ENCODE results near the gene LPA.
A peak's percentile ranks its signal among the peaks of the same experiment; 100 is the strongest.

LPA gene

GRCh38 chr6:160668589-160668988 is 4.5 kb upstream of the LPA start:
- POLR2A ChIA-PET: no interaction called here
- CTCF ChIA-PET: no interaction called here
- no peak for TF ChIP-seq CTCF (IDR thresholded peaks at IDR 0.05; ENCODE audit: control extremely low read depth, extremely low read depth, low read depth, missing control alignments)
- no peak for DNase-seq (ENCODE audit: extremely low spot score)

- ChIA-PET POLR2A (no interaction called here), CTCF (interaction anchor here (1.2 to 2.1 kb wide), 5 partner anchors 9 to 148 kb away, joined by 4 to 6 read pairs (median 5); no protein-coding TSS in a partner anchor)
- peak; percentile 56 for DNase-seq (ENCODE audit: extremely low spot score)
- TF ChIP-seq CTCF (IDR thresholded peaks at IDR 0.05; ENCODE audit: control extremely low read depth, extremely low read depth, low read depth, missing control alignments): peak; percentile 69
These were observed 3.8 kb upstream of the LPA start for GRCh38 chr6:160667639-160668481.

GRCh38 chr6:160662842-160663241 is 1.2 kb downstream of the LPA start:
- TF ChIP-seq CTCF (IDR thresholded peaks at IDR 0.05; ENCODE audit: control extremely low read depth, extremely low read depth, low read depth, missing control alignments): no peak
- POLR2A ChIA-PET: no interaction called here
- no peak for DNase-seq (ENCODE audit: extremely low spot score)
- CTCF ChIA-PET: no interaction called here

GRCh38 chr6:160662429-160662828 is 1.6 kb downstream of the LPA start:
- no peak for TF ChIP-seq CTCF (IDR thresholded peaks at IDR 0.05; ENCODE audit: control extremely low read depth, extremely low read depth, low read depth, missing control alignments)
- ChIA-PET POLR2A (no interaction called here), CTCF (no interaction called here)
- no peak for DNase-seq (ENCODE audit: extremely low spot score)

- no peak for TF ChIP-seq CTCF (IDR thresholded peaks at IDR 0.05; ENCODE audit: control extremely low read depth, extremely low read depth, low read depth, missing control alignments)
- POLR2A ChIA-PET: no interaction called here
- no peak for DNase-seq (ENCODE audit: extremely low spot score)
- CTCF ChIA-PET: no interaction called here
These were observed 2.9 kb downstream of the LPA start for GRCh38 chr6:160661216-160661615.

- POLR2A ChIA-PET: no interaction called here
These were observed 4.5 kb downstream of the LPA start for GRCh38 chr6:160659562-160659961.

More at GRCh38 chr6:160659562-160659961, 4.5 kb downstream of the LPA start:
- DNase-seq (ENCODE audit: extremely low spot score): no peak
- no peak for TF ChIP-seq CTCF (IDR thresholded peaks at IDR 0.05; ENCODE audit: control extremely low read depth, extremely low read depth, low read depth, missing control alignments)
- CTCF ChIA-PET: interaction anchor here (1.2 kb wide), 1 partner anchor 8 kb away, joined by 6 read pairs; no protein-coding TSS in a partner anchor
